GM19043 (cell line): ENCODE data around the gene CREBRF.
"Not testable (repeated sequence)": the region's sequence is repeated elsewhere in the genome, so short reads cannot be mapped to it uniquely, and the experiment has no call there.

Experiments
- ATAC-seq: cut with Tn5 transposase; IDR thresholded peaks from one replicate; pipeline ENCODE4 v1.9.1; 2021; ENCODE audit warnings: low read depth; ENCODE audit not compliant: unreplicated experiment

The CREBRF gene

DNA sequence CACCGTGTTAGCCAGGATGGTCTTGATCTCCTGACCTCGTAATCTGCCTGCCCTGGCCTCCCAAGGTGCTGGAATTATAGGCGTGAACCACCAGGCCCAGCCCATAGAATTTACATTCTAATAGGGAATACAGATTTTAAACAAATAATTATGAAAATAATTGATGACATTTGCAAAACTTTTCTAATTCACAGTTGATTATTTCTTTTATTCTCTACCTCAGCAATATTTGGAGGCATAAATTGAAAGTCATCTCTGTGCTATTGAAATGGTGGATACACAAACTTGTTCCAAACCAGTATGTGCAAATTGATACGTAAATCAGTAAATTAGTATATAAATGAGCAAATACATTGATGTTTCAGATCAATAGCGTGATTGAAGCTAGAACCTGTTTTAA is 96.4 kb downstream of the CREBRF start:
- ATAC-seq: no peak

DNA sequence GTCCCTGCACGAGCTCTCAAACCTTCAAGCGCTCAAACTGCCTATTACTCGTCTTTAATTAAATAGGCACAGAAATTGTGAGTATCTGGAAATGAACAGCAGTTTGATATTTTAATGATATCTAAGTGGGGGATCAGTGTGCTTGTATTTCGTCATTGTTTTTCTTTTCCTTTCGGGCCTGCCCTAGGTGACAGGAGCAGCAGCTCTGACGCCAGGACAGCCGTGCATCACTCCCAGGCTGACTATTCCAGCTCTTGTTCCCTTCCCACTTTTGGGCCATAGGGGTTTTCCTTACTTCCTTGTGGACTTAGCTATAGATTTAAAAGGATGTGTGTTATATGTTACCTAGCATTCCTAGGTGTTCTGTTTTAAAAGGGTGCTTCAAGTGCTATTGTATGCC is 97.7 kb downstream of the CREBRF start:
- no peak for ATAC-seq

DNA sequence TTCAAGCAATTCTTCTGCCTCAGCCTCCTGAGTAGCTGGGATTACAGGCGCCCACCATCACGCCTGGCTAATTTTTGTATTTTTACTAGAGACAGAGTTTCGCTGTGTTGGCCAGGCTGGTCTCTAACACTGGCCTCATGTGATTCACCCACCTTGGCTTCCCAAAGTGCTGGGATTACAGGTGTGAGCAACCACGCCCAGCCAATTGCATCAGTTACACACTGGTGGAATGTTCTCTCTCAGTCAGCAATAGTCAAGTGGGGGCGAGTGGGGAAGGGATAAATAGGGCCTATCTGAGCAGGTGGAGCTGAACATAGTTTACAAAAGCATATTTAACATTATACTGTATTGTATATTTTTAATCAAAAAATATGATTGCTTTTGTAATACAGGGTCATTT is 98.5 kb downstream of the CREBRF start:
- ATAC-seq: not testable (repeated sequence)

GRCh38 chr5:173155912-173156311 is 99.8 kb downstream of the CREBRF start:
- ATAC-seq: no peak

GRCh38 chr5:173158366-173158765 is 102.2 kb downstream of the CREBRF start:
- ATAC-seq: no peak

DNA sequence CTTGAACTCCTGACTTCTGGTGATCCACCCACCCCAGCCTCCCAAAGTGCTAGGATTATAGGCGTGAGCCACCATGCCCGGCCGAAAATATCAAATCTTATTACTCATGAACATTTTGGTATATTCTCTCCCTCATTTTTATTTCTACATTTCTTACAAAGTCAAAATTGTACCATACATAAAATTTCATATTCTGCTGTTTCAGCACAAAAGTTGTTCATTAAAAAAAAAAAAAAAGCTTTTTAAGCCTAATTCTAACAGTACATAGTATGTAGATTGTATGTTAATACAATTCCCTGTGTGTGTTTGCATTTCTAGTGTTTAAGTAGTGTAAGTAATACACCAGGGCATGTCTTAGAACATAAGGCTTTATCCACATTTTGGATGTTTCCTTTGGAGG is 103.1 kb downstream of the CREBRF start:
- ATAC-seq: no peak

DNA sequence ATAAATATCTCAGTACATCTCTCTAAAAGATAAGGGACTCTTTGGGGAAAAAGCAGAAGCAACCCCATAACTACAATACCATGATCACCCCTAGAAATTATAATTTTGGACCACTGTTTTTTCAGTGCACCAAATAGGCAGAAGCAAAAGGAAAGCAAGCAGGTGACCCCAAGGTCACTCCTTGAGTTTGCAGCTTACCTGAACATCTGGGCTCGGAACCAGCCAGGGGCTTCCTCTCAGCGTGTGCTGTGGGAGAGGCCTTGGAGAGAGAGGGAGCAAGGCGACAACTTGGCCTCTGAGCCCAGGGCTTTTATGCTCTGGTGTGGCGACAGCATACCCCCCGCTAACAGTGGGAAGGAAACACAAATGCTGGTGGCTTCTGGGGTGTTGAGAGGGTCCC is 105.0 kb downstream of the CREBRF start:
- ATAC-seq: no peak

- ATAC-seq: no peak
Observed at GRCh38 chr5:173163219-173163618, 107.1 kb downstream of the CREBRF start.

- no peak for ATAC-seq
Observed at GRCh38 chr5:173165177-173166016, 109.2 kb downstream of the CREBRF start.

DNA sequence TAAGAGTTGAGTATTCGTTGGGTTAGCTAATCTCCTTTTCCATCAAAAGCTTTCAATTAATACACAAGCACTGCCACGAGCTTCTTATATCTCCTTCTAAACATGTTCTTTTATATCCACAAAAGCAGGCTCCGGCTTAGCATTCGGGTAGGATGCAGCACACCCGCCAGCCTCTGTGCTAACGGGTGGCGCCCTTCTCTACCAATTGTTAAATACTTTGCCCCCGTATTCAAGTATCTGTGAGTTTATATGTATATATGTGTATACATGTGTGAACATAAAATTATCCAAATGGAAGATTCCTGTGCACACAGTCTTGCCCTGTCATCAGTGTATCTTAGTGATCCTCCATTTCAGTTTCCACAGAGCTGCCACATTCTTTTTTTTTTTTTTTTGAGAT is 116.0 kb downstream of the CREBRF start:
- no peak for ATAC-seq

DNA sequence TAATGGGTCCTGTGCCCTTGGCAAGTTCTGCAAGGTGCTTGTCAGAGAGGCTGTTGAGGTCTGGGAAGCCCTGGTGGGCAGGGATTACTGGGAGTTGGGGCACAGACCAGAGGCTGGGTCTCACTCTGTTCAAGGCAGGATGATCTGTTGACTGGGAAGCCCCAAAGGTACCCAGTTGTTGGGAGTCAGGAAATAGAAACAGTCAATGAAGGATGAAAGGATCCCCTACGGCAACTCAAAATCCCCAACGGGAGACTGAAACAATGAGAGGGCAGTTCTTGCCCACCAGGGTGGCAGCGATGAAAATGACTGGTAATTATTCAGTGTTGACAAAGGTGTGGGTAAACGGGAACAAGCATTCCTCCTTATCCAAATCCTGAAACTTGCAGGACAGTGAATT is 119.4 kb downstream of the CREBRF start:
- no peak for ATAC-seq

DNA sequence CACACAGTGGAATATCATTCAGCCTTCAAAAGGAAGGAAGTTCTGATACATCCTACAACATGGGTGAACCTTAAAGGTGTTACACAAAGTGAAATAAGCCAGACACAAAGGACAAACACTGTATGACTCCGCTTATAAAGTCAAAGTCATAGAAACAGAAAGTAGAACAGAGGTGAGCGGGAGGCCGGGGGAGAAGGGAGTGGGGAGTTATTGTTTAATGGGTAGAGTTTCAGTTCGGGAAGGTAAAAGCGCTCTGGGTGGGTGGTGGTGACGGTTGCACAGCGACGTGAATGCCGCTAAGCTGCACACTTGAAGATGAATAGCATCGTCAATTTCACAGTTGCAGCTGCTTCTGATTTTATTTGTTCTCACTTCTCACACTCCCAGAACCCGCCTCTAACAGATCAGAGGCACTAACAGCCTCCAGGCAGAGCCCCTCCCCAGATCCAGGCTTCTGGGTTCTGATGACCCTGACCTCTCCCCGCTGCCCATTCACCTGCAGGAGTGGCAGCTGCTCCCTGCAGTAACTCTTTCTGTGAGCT is 122.3 kb downstream of the CREBRF start:
- no peak for ATAC-seq

DNA sequence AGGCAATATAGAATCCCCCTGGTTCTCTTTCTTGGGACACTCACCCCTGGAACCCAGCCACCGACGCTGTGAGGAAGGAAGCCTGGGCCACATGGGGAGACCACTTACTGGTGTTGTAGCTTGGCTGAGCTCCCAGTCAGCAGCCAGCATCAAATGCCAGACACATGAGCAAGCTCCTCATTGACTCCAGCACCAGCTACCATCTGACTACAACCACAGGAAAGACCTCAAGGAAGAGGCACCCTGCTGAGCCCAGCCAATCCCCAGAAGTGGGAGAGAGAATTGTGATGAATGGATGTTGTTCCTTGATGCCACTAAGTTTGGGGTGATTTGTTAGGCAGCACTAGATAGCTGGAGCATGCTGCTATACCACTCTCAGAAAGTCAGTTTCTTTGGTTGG is 124.2 kb downstream of the CREBRF start:
- no peak for ATAC-seq

DNA sequence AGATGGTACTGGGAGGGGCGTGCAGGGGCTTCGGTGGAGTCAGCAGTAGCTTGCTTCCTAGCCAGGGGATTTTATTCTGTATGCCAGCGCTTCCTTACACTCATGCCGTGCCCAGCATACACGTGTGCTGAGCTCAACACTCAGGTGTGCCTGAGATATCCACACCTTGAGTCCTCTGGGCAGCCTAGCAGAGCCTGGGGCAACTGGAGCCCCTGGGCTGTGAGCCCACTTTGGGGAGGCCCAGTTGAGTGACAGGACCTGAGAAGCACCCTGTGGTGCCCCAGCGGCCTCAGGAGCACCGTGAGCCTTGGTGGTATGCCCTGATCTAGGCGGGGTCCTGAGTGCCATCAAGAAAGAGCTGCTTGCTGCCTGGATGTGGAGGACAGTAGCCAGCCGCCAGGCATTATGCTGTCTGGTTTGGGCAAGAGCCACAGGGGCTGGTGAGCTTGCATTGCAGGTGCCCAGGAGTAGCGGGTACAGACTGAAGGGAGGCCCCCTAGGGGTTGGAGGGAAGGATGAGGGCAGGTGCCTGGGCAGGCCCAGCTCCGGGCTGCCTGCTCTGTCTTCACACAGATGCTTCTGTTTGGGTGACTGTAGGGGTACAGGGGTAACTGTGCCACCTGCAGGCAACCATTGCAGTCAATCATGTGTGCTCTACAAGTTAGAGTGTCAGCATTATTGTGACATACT is 131.0 kb downstream of the CREBRF start:
- no peak for ATAC-seq

DNA sequence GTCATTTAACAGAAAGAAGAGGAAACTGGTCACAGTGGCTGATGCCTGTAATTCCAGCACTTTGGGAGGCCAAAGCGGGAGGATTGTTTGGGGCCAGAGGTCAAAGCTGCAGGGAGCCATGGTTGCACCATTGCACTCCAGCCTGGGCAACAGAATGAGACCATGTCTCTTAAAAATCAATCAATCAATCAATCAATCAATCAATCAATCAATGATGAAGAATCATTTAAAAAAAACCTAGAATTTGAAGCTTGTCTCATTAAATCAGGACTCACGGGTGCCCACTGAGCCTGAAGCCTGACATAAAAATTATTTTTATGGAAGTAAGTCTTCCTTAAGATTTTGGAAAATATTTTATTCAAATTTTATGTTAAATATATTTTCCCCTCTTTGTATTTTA is 132.1 kb downstream of the CREBRF start:
- no peak for ATAC-seq
